K562 (cell line): ENCODE data around the gene RFC5. TPM values are rescaled to one million over a fixed set of nuclear protein-coding genes. Genes with fewer than 3 reads are reported as not detected.

Source experiments
- KLF13 ChIP-seq: fragments of 450-650 bp; IDR thresholded peaks from 2 replicates; pipeline ENCODE4 v1.6.1; 2016; ENCODE audit warnings: missing genetic modification characterization, low read depth, mild to moderate bottlenecking, missing compliant biosample characterization, moderate library complexity, borderline replicate concordance
- MAZ ChIP-seq, 2 experiments: fragments of 450-650 bp in 1 of 2; sonication (generic) in 1 of 2; formaldehyde crosslinking; IDR thresholded peaks in 1 of 2; conservative IDR thresholded peaks in 1 of 2; 2 replicates each; pipeline versions ENCODE4 v1.4.0 to v1.5.0; 2020; ENCODE audit warnings: mild to moderate bottlenecking in 1 of 2, missing genetic modification reagents in 1 of 2
- POLR2H ChIP-seq: IDR thresholded peaks from 2 replicates; pipeline ENCODE4 v1.6.1; 2016; ENCODE audit warnings: missing genetic modification characterization, low read depth, mild to moderate bottlenecking, control low read depth, missing compliant biosample characterization, moderate library complexity
- polyA plus RNA-seq, 8 experiments: library from polyadenylated mRNA; depleted of rRNA in 4 of 8; stranded (reverse) in 5 of 8; unstranded in 3 of 8; fragments of >200 nt; fragmentation: Nextera tagmentation in 2 of 8; fragmentation: Illumina TruSeq in 1 of 8; extraction: Ambion mirVana in 2 of 8; extraction: Trizol in 1 of 8; gene quantifications; 2 replicates each; pipeline versions ENCODE4 v1.2.1 to v1.2.3, GENCODE V29; 2011 to 2014; ENCODE audit warnings: inconsistent platforms in 1 of 8, missing spikeins in 1 of 8
- total RNA-seq, 7 experiments: library from RNA; depleted of rRNA in 6 of 7; stranded (reverse); fragments of >200 nt in 6 of 7; fragmentation: Illumina TruSeq in 2 of 7; extraction: Trizol in 2 of 7; gene quantifications; 2 replicates each; pipeline versions ENCODE4 v1.2.1 to v1.2.3, GENCODE V29; 2011 to 2021; ENCODE audit warnings: low replicate concordance in 1 of 7
- TF ChIP-seq, protein P1 (sequence below), 2 experiments: fragments of 450-650 bp; IDR thresholded peaks; 2 replicates each; pipeline ENCODE4 v1.6.1; 2016; ENCODE audit warnings: mild to moderate bottlenecking in 2 of 2, borderline replicate concordance in 1 of 2, low read depth in 1 of 2, moderate library complexity in 1 of 2

The RFC5 gene
- total and polyA plus RNA-seq, 9 of the 15 experiments (the other 6 are each of a cell fraction or from before 2014, with no cell fraction given), result 61.8 to 189 (median 92.9) TPM

DNA sequence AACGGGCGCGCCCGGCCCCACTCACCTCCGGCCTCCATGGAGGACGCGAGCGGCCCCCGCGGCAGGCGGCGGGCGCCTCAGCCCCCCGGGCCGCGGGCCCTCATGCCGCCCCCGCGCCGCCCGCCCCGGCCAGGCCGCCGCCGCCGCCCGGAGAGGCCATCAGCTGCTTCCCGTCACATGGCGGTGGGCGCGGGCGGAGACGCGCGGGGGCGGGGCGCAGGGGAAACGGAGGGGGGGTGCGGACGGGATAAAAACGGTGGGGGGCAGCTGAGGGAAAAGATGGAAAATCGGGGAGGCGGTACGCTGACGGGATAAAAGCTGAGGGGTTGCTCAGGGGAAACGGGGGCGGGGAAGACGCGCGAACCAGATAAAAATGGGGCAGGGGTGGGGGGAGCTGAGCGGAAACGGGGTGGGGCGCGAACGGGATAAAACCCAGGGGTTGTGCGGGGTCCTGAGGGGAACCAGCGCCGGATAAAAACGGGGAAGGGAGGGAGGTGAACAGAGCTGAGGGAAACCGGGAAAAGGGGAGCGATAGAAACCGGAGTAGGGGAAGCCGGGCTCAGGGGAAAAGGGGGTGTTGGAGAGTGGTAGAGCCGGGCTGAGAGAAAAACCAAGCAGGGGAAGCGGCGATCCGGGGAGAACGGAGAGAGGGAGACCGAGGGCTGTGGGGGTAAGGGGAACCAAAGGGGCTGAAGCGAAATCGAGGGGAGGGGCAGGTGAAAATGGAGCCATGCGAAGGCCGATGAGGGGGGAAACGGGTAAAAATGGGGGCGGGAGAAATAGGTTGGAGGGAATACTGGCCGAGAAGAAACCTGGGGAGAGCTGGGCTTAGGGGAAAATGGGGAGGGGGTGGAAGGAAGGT, 44.7 kb downstream of the RFC5 start, which contains the start of gene WSB2 (continued):
- TF ChIP-seq, protein P1, sequence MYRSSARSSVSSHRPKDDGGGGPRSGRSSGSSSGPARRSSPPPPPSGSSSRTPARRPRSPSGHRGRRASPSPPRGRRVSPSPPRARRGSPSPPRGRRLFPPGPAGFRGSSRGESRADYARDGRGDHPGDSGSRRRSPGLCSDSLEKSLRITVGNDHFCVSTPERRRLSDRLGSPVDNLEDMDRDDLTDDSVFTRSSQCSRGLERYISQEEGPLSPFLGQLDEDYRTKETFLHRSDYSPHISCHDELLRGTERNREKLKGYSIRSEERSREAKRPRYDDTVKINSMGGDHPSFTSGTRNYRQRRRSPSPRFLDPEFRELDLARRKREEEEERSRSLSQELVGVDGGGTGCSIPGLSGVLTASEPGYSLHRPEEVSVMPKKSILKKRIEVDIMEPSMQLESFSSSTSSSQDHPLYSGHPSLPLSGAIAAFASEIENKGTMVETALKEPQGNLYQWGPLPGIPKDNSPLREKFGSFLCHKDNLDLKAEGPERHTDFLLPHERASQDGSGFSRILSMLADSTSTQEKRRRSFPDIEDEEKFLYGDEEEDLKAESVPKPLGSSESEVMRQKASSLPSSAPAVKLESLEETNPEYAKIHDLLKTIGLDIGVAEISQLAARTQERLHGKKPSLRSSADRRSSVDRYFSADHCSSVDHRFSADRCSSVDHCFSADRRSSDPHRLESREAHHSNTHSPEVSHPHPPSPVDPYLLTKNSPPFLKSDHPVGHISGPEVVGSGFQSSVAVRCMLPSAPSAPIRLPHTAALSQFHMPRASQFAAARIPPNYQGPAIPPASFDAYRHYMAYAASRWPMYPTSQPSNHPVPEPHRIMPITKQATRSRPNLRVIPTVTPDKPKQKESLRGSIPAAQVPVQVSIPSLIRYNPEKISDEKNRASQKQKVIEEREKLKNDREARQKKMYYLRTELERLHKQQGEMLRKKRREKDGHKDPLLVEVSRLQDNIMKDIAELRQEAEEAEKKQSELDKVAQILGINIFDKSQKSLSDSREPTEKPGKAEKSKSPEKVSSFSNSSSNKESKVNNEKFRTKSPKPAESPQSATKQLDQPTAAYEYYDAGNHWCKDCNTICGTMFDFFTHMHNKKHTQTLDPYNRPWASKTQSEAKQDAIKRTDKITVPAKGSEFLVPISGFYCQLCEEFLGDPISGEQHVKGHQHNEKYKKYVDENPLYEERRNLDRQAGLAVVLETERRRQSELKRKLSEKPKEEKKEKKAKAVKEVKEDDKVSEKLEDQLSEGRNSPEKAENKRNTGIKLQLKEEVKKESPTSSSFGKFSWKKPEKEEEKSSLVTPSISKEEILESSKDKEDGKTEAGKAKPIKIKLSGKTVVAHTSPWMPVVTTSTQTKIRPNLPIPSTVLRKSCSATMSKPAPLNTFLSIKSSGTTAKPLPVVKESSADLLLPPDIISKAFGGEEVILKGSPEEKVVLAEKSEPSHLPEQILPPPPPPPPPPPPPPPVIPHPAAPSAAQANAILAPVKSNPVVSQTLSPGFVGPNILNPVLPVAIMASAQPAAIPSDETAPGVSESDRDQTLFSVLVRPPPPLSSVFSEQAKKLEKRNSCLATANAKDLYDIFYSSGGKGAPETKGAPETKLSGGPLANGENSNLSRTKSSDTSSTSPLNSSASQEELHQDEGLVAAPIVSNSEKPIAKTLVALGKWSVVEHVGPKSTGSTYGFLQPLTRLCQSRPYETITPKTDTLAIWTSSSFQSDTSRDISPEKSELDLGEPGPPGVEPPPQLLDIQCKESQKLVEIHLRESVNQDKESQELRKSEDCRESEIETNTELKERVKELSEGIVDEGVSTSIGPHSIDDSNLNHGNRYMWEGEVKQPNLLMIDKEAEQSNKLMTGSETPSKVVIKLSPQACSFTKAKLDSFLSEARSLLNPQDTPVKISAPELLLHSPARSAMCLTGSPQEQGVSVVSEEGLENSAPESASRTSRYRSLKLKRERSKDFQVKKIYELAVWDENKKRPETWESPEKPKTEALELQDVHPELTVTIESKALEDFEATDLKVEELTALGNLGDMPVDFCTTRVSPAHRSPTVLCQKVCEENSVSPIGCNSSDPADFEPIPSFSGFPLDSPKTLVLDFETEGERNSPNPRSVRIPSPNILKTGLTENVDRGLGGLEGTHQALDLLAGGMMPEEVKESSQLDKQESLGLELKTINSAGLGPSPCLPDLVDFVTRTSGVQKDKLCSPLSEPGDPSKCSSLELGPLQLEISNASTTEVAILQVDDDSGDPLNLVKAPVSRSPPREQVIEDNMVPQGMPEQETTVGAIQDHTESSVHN (IDR thresholded peaks at IDR 0.05; ENCODE audit: borderline replicate concordance in 1 of 2, low read depth in 1 of 2), result peak in 1 of 2 experiments; percentile 33; a peak in 1 of 4 replicates
- TF ChIP-seq KLF13 (tag) (no peak), MAZ (CRISPR knock-in tag; conservative IDR thresholded peaks at IDR 0.05 in 1 of 2, IDR thresholded peaks at IDR 0.05 in 1 of 2) (0 out of 4 replicates have a peak, but pooled peaks of 1 of the 2 experiments have one; percentile 9), POLR2H (peak; percentile 70)
